ENCODE results near the gene PPP3R2. TPM values are rescaled to one million over a fixed set of nuclear protein-coding genes. Genes with fewer than 3 reads are reported as not detected.

Gene PPP3R2
- total RNA-seq, 1 experiment from 2014 or later: not detected

- TF ChIP-seq REST (IDR thresholded peaks at IDR 0.05; ENCODE audit: low read depth) (no peak), CTCF (IDR thresholded peaks at IDR 0.05 in 2 of 3, conservative IDR thresholded peaks at IDR 0.05 in 1 of 3; ENCODE audit: borderline replicate concordance in 1 of 3, insufficient read depth in 1 of 3, low read depth in 2 of 3, low read length in 2 of 3) (no peak), RAD21 (IDR thresholded peaks at IDR 0.05; ENCODE audit: low read depth) (no peak), POLR2AphosphoS5 (IDR thresholded peaks at IDR 0.05; ENCODE audit: low read depth, low read length) (no peak), POLR2A (IDR thresholded peaks at IDR 0.05; ENCODE audit: borderline replicate concordance, extremely low read depth, insufficient read depth, insufficient read length) (no peak), SP1 (IDR thresholded peaks at IDR 0.05; ENCODE audit: low read depth) (no peak)
Measured at GRCh38 chr9:101562966-101563365, 31.8 kb downstream of the PPP3R2 start (continued).

- Histone ChIP-seq H3K27me3 (ENCODE audit: insufficient read depth, low read length) (no peaks in the 10 kb centered on the region), H3K9ac (ENCODE audit: low read length) (no peak overlapping the region), H3K27ac (ENCODE audit: low read depth, low read length) (no peak overlapping the region), H3K4me1 (ENCODE audit: control insufficient read depth in 1 of 2, insufficient read depth in 2 of 2, low read length in 2 of 2) (no peaks in the 10 kb centered on the region), H3K9me2 (ENCODE audit: insufficient read depth) (no peaks in the 10 kb centered on the region), H3K4me2 (ENCODE audit: low read length) (no peak overlapping the region), H3K4me3 (replicated peaks in 1 of 2; ENCODE audit: low read depth in 1 of 2, low read length in 2 of 2) (no peak overlapping the region), H3K79me2 (ENCODE audit: insufficient read depth, low read length) (no peaks in the 10 kb centered on the region), H3K9me3 (ENCODE audit: control insufficient read depth in 1 of 2, insufficient read depth in 1 of 2, low read depth in 1 of 2, low read length in 2 of 2) (no peaks in the 10 kb centered on the region), H3K36me3 (ENCODE audit: control insufficient read depth in 1 of 2, insufficient read depth in 2 of 2, low read length in 2 of 2) (peaks cover 27 to 48% of the 10 kb centered on the region in 2 experiments), H4K20me1 (ENCODE audit: insufficient read depth) (no peaks in the 10 kb centered on the region), H2AFZ (ENCODE audit: low read depth, low read length, poor library complexity, severe bottlenecking) (no peak overlapping the region)
- no peak for ATAC-seq
- ChIA-PET POLR2A (no interaction called here), RAD21 (ENCODE audit: low non-redundant PET in 1 of 2, low total read pairs in 2 of 2, uncharacterized antibody in 2 of 2, unreplicated experiment in 2 of 2) (no interaction called here), CTCF (no interaction called here)
- intact Hi-C loops (cut with micrococcal nuclease): no loop called here
- DNase-seq (ENCODE audit: low read depth, low spot score): no peak
- BruUV-seq (replicated peaks): no TSS peak
- no peak for TF ChIP-seq ELF1 (IDR thresholded peaks at IDR 0.05; ENCODE audit: borderline replicate concordance, low read depth)
- no peak for TF ChIP-seq EZH2 (IDR thresholded peaks at IDR 0.05)
- no peak for TF ChIP-seq SRF (IDR thresholded peaks at IDR 0.05; ENCODE audit: low read depth)
- no peak for TF ChIP-seq ZBTB33 (IDR thresholded peaks at IDR 0.05; ENCODE audit: extremely low read depth, insufficient replicate concordance, low read length)
- TF ChIP-seq TCF7L2 (IDR thresholded peaks at IDR 0.05; ENCODE audit: borderline replicate concordance, extremely low read depth, insufficient read depth, insufficient read length): no peak
- TF ChIP-seq ZFX (IDR thresholded peaks at IDR 0.05): no peak
- no peak for TF ChIP-seq CTCF (IDR thresholded peaks at IDR 0.05 in 2 of 3, conservative IDR thresholded peaks at IDR 0.05 in 1 of 3; ENCODE audit: borderline replicate concordance in 1 of 3, insufficient read depth in 1 of 3, low read depth in 2 of 3, low read length in 2 of 3)
- no peak for TF ChIP-seq CBX3 (IDR thresholded peaks at IDR 0.05; ENCODE audit: low read depth)
- no peak for TF ChIP-seq POLR2AphosphoS5 (IDR thresholded peaks at IDR 0.05; ENCODE audit: low read depth, low read length)
- no peak for TF ChIP-seq YY1 (IDR thresholded peaks at IDR 0.05; ENCODE audit: extremely low read depth, insufficient replicate concordance, low read depth, low read length)
- TF ChIP-seq SIN3A (IDR thresholded peaks at IDR 0.05; ENCODE audit: low read depth): no peak
- no peak for TF ChIP-seq JUND (IDR thresholded peaks at IDR 0.05)
Measured at GRCh38 chr9:101561740-101562139, 33.0 kb downstream of the PPP3R2 start.

Data from HCT116 (cell line).